H9 (cell line): ENCODE measurements around the gene GFM1. TPM values are rescaled to one million over a fixed set of nuclear protein-coding genes. Genes with fewer than 3 reads are reported as not detected.

Experiments
- DNase-seq: peaks from one replicate; pipeline ENCODE4 v3.0.0-alpha.2; 2017
- H2AFZ ChIP-seq: one replicate; pipeline ENCODE4 v1.6.1; 2013; ENCODE audit warnings: mild to moderate bottlenecking, low read length, control low read depth, moderate library complexity
- H2AK5ac ChIP-seq: 2 replicates; pipeline ENCODE4 v1.6.1; 2013; ENCODE audit warnings: low read length, control low read depth, mixed read lengths; ENCODE audit not compliant: insufficient read length
- H2BK120ac ChIP-seq: one replicate; pipeline ENCODE4 v1.6.1; 2013; ENCODE audit warnings: low read depth, mild to moderate bottlenecking, low read length, control low read depth, inconsistent platforms; ENCODE audit not compliant: poor library complexity, severe bottlenecking
- H2BK12ac ChIP-seq: 2 replicates; pipeline ENCODE4 v1.6.1; 2013; ENCODE audit warnings: low read length, control low read depth, mixed read lengths, low read depth; ENCODE audit not compliant: insufficient read length
- H2BK15ac ChIP-seq: 2 replicates; pipeline ENCODE4 v1.6.1; 2013; ENCODE audit warnings: low read depth, low read length, control low read depth
- H2BK20ac ChIP-seq: one replicate; pipeline ENCODE4 v1.6.1; 2013; ENCODE audit warnings: low read depth, mild to moderate bottlenecking, low read length, control low read depth, inconsistent platforms; ENCODE audit not compliant: poor library complexity, severe bottlenecking
- H2BK5ac ChIP-seq: 2 replicates; pipeline ENCODE4 v1.6.1; 2013; ENCODE audit warnings: low read length, control low read depth, mixed read lengths; ENCODE audit not compliant: insufficient read length
- H3K14ac ChIP-seq: 2 replicates; pipeline ENCODE4 v1.6.1; 2013; ENCODE audit warnings: low read length, control low read depth; ENCODE audit not compliant: insufficient read depth
- H3K18ac ChIP-seq: 2 replicates; pipeline ENCODE4 v1.6.1; 2013; ENCODE audit warnings: low read depth, mild to moderate bottlenecking, mixed read lengths, low read length, control low read depth; ENCODE audit not compliant: insufficient read length
- H3K23ac ChIP-seq: 2 replicates; pipeline ENCODE4 v1.6.1; 2013; ENCODE audit warnings: low read length, control low read depth, mixed read lengths, low read depth; ENCODE audit not compliant: insufficient read length
- H3K23me2 ChIP-seq: 2 replicates; pipeline ENCODE4 v1.6.1; 2013; ENCODE audit warnings: low read depth, mild to moderate bottlenecking, mixed read lengths, low read length, control low read depth; ENCODE audit not compliant: insufficient read length, poor library complexity, severe bottlenecking
- H3K27ac ChIP-seq: 2 replicates; pipeline ENCODE4 v1.5.1; 2013; ENCODE audit warnings: low read length, control low read depth, mixed read lengths, low read depth; ENCODE audit not compliant: insufficient read length
- H3K27me3 ChIP-seq: 2 replicates; pipeline ENCODE4 v1.6.1; 2013; ENCODE audit warnings: low read length, control low read depth, inconsistent platforms; ENCODE audit not compliant: insufficient read depth
- H3K4ac ChIP-seq: 2 replicates; pipeline ENCODE4 v1.6.1; 2013; ENCODE audit warnings: low read depth, mild to moderate bottlenecking, control low read depth, inconsistent platforms, low read length, moderate library complexity
- H3K4me1 ChIP-seq: 2 replicates; pipeline ENCODE4 v1.6.1; 2013; ENCODE audit warnings: low read length, control low read depth, inconsistent platforms; ENCODE audit not compliant: insufficient read depth
- H3K4me2 ChIP-seq: 2 replicates; pipeline ENCODE4 v1.6.1; 2013; ENCODE audit warnings: low read length, control low read depth, mixed read lengths; ENCODE audit not compliant: insufficient read length, insufficient read depth
- H3K56ac ChIP-seq: 2 replicates; pipeline ENCODE4 v1.6.1; 2013; ENCODE audit warnings: low read depth, mild to moderate bottlenecking, mixed read lengths, low read length, control low read depth; ENCODE audit not compliant: insufficient read length
- H3K79me1 ChIP-seq: 2 replicates; pipeline ENCODE4 v1.6.1; 2013; ENCODE audit warnings: low read depth, mild to moderate bottlenecking, moderate library complexity, low read length, control low read depth, inconsistent platforms; ENCODE audit not compliant: insufficient read depth, poor library complexity, severe bottlenecking
- H3K79me2 ChIP-seq: 2 replicates; pipeline ENCODE4 v1.6.1; 2013; ENCODE audit warnings: low read length, control low read depth, inconsistent platforms; ENCODE audit not compliant: insufficient read depth
- H3K9ac ChIP-seq: 2 replicates; pipeline ENCODE4 v1.6.1; 2013; ENCODE audit warnings: low read length, control low read depth, mixed read lengths; ENCODE audit not compliant: insufficient read length; ENCODE audit errors: extremely low read depth
- H3K9me3 ChIP-seq: one replicate; pipeline ENCODE4 v1.6.1; 2013; ENCODE audit warnings: low read depth, low read length, inconsistent platforms; ENCODE audit not compliant: control insufficient read depth
- H3T11ph ChIP-seq: one replicate; pipeline ENCODE4 v1.6.1; 2013; ENCODE audit warnings: mild to moderate bottlenecking, low read length, control low read depth, inconsistent platforms
- H4K20me1 ChIP-seq: one replicate; pipeline ENCODE4 v1.6.1; 2013; ENCODE audit not compliant: control insufficient read depth, insufficient read length, insufficient read depth
- H4K5ac ChIP-seq: 2 replicates; pipeline ENCODE4 v1.6.1; 2013; ENCODE audit warnings: low read depth, mild to moderate bottlenecking, mixed read lengths, low read length, control low read depth; ENCODE audit not compliant: insufficient read length
- H4K8ac ChIP-seq: replicated peaks from 2 replicates; pipeline ENCODE4 v1.6.1; 2013; ENCODE audit warnings: low read length, control low read depth, mixed read lengths, low read depth; ENCODE audit not compliant: insufficient read length
- H4K91ac ChIP-seq: 2 replicates; pipeline ENCODE4 v1.6.1; 2013; ENCODE audit warnings: low read depth, mild to moderate bottlenecking, moderate library complexity, mixed read lengths, low read length, control low read depth; ENCODE audit not compliant: insufficient read length
- H3K27ac Mint-ChIP-seq, 3 experiments: 2 replicates in 2 of 3; 3 replicates in 1 of 3; pipeline ENCODE4 v1.8.0; 2020 to 2021; ENCODE audit warnings: mixed read lengths in 3 of 3, mild to moderate bottlenecking in 1 of 3, moderate library complexity in 1 of 3
- H3K27me3 Mint-ChIP-seq: 2 replicates; pipeline ENCODE4 v1.8.0; 2021; ENCODE audit warnings: low read depth, mild to moderate bottlenecking, moderate library complexity, mixed read lengths
- H3K36me3 Mint-ChIP-seq, 3 experiments: 2 replicates in 2 of 3; 3 replicates in 1 of 3; pipeline ENCODE4 v1.8.0; 2020 to 2021; ENCODE audit warnings: low read depth in 3 of 3, mixed read lengths in 3 of 3; ENCODE audit not compliant: insufficient read depth in 1 of 3
- H3K4me1 Mint-ChIP-seq, 2 experiments: 2 replicates each; pipeline ENCODE4 v1.8.0; 2020; ENCODE audit warnings: mixed read lengths in 2 of 2
- H3K4me3 Mint-ChIP-seq, 2 experiments: 2 replicates in 1 of 2; 3 replicates in 1 of 2; pipeline ENCODE4 v1.8.0; 2020 to 2021; ENCODE audit warnings: mild to moderate bottlenecking in 2 of 2, mixed read lengths in 2 of 2, moderate library complexity in 1 of 2
- H3K9me3 Mint-ChIP-seq, 2 experiments: 2 replicates in 1 of 2; 3 replicates in 1 of 2; pipeline ENCODE4 v1.8.0; 2020; ENCODE audit warnings: mild to moderate bottlenecking in 2 of 2, mixed read lengths in 2 of 2, moderate library complexity in 1 of 2
- CTCF ChIP-seq: fragments of 200-600 bp; sonication (generic); conservative IDR thresholded peaks from 3 replicates; pipeline ENCODE4 v1.8.0; 2021; ENCODE audit warnings: antibody characterized with exemption, mild to moderate bottlenecking
- total RNA-seq: library from RNA; stranded (reverse); gene quantifications from 2 replicates; pipeline ENCODE4 v1.2.1, GENCODE V29; 2021

The GFM1 gene
- total RNA-seq, 1 experiment from 2014 or later, result 47.1 TPM

GRCh38 chr3:158602227-158602626 is 42.1 kb upstream of the GFM1 start:
- Histone ChIP-seq H3K4me1 (no peaks in the 10 kb centered on the region), H2BK120ac (no peak overlapping the region), H3K23me2 (no peaks in the 10 kb centered on the region), H2AFZ (no peak overlapping the region), H3K79me1 (no peaks in the 10 kb centered on the region), H3K27ac (no peak overlapping the region), H3T11ph (no peak overlapping the region), H3K79me2 (no peaks in the 10 kb centered on the region), H2BK20ac (no peak overlapping the region), H3K27me3 (no peaks in the 10 kb centered on the region), H2BK15ac (no peak overlapping the region), H3K14ac (no peak overlapping the region), H2AK5ac (no peak overlapping the region), H3K23ac (no peak overlapping the region), H3K56ac (no peak overlapping the region), H3K4ac (no peak overlapping the region), H3K18ac (no peak overlapping the region), H3K4me2 (no peak overlapping the region), H4K8ac (no peak overlapping the region), H3K9ac (no peak overlapping the region), H2BK12ac (no peak overlapping the region), H3K9me3 (no peaks in the 10 kb centered on the region), H4K20me1 (no peaks in the 10 kb centered on the region), H2BK5ac (no peak overlapping the region), H4K91ac (no peak overlapping the region), H4K5ac (no peak overlapping the region)
- no peaks in the 10 kb centered on the region for H3K27me3 Mint-ChIP-seq
- H3K9me3 Mint-ChIP-seq, result no peaks in the 10 kb centered on the region
- 0 out of 4 replicates have a peak, but pooled peaks cover 0 to 3% of the 10 kb centered on the region in 2 experiments for H3K4me1 Mint-ChIP-seq
- no peak overlapping the region for H3K4me3 Mint-ChIP-seq
- DNase-seq, result no peak
- H3K36me3 Mint-ChIP-seq, result peaks cover 0 to 3% (median 0%) of the 10 kb centered on the region in 3 experiments; a peak in 1 of 7 replicates
- no peak overlapping the region for H3K27ac Mint-ChIP-seq
- no peak for TF ChIP-seq CTCF
